M059J (cell line): ENCODE results near the gene SIPA1L3. TPM values are rescaled to one million over a fixed set of nuclear protein-coding genes. Genes with fewer than 3 reads are reported as not detected.

ENCODE experiments used
- total RNA-seq: library from RNA; depleted of rRNA; stranded (reverse); fragments of >200 nt; shearing (Covaris generic); gene quantifications from 2 replicates; pipeline ENCODE4 v1.2.3, GENCODE V29; 2014; rRNA removed

SIPA1L3 gene
- total RNA-seq, 1 experiment from 2014 or later = 22.7 TPM

Other genes starting within 250 kb of the SIPA1L3 start
- 1.6 and 4.8 TPM in 2 replicates for gene ZNF607, start 187.4 kb upstream of the SIPA1L3 start, total RNA-seq
- 3.4 and 3.8 TPM in 2 replicates for gene ZNF573, start 127.6 kb upstream of the SIPA1L3 start, total RNA-seq
- not detected in 2 replicates for gene WDR87, start 614 bp upstream of the SIPA1L3 start, total RNA-seq